DMS114 treated with DMSO at 0.1 percent for 48 hours (cell line): Measurements from ENCODE around the gene SFXN2.
A peak's percentile ranks its signal among the peaks of the same experiment; 100 is the strongest.
"Not testable (repeated sequence)": the region's sequence is repeated elsewhere in the genome, so short reads cannot be mapped to it uniquely, and the experiment has no call there.

ENCODE experiments used
- DNase-seq: peaks from one replicate; lab custom pipeline; 2025; ENCODE audit not compliant: unreplicated experiment; lab: John Stamatoyannopoulos, UW

Gene SFXN2

DNA sequence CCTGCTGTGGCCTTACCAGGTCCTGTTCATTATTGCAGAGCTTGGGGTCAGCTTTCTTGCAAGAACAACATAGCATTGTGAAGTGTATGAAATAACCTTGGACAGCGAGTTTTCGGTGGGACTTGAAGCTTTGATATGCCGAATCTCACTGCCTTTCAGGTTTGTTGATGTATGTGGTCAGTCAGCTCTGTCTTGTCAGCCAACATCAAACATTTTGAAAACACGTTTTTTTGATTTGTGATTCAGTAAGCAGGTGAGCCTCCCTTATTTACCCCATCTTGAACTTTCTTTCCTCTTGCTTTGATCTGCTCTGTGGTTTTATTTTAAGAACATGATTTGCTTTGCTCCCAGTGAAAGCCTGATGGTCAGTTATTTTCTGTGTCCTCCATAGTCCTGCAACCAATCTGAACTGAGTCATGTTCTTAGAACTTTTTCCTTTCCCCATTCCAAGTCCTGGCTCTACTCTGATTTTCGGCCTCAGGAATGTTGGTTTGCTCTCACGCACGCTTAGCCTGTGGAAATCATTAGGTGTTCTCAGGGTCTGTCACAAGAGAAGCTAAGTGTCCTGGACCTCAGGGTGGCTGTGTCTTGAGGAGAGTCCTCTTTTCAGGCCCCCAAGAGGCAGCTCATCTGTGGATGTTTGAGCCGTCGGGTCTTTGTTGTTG, 38.0 kb downstream of the SFXN2 start:
- no peak for DNase-seq

DNA sequence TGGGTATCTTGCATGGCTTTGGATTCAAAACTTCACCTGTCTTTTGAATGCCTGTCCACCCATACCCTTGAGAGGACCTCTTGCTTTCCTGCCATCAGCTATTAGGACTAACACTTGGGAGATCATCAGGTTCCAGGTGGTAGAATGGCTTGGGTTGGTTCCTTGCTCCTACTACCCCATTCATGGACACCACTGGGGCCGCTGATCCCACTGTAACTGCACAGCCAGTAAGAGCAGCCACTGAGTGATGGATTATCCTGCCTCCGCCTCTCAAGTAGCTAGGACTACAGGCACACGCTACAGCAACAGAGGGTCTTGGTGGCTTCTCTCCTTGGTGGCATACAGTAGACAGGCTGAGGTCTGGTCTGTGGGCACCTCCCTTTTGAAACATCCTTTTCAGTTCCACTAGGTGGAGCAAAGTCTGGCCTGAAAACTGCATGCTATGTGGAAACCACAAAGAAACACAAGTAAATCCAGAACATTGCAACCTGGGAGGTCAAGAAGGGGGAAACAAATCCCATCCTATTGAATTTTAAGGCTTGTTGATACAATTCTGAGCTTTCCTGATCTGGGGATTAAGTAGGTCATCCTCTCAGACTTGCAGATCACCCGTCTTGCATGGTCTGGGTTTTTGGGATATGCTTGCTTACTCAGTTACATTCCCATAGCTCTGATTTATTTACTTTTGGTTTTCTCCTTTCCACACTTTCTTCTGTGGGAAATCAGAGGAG, 38.7 kb downstream of the SFXN2 start:
- DNase-seq: peak; percentile 38

DNA sequence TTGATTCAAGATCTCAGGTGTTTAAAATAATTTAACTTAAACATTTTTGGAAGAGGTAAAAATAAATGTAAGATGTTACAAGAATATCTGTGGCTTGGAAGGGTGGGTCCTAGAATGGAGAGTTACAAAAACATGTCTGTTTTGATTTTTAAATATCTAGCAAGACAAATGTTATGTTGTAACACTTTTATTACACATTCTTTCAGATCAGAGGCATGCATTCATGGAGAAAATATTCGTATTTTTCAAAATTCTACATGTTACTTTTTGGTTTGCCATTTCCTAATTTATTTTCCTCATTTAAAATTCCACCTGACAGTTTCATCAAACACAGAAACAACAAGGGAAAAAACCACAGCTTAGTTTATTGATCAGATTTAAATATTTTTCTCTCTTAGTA, 39.3 kb downstream of the SFXN2 start:
- no peak for DNase-seq

DNA sequence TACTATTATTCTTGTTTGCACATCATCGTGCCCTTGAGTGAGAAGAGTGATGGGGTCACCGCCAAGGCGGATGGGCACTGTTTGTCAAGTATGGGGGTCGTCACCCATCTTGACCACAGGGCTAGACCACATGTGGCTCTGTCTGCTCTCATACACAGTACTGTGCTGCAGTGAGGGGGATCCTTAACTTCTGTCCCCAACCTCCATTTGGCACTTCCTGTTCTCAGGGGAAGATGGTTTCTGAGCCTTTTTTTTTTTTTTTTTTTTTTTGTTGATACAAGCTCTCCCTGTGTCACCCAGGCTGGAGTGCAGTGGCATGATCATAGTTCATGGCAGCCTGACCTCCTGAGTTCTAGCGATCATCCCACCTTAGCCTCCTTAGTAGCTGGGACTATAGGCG, 42.9 kb downstream of the SFXN2 start:
- DNase-seq: no peak

DNA sequence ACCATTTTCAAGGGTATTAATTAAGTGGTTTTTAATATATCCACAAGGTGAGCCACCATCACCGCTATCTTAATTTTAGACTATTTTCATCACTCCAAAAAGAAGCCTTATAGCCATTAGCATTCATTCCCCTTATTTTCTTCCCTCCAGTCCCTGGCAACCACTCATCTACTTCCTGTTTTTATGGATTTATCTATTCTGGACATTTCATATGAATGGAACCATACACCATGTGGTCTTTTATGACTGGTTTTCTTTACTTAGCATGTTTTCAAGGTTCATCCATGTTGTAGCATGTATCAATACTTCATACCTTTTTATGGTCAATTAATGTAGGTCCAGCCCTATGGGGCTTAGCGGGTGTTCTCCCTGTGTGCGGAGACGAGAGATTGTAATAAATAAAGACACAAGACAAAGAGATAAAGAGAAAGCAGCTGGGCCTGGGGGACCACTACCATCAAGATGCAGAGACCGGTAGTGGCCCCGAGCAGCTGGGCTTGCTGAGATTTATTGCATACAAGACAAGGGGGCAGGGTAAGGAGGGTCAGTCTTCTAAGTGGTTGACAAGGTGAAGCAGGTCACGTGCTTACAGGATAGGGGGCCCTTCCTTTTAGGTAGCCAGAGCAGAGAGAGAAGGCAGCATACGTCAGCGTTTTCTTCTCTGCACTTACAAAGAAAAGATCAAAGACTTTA, 44.0 kb downstream of the SFXN2 start:
- DNase-seq: no peak

DNA sequence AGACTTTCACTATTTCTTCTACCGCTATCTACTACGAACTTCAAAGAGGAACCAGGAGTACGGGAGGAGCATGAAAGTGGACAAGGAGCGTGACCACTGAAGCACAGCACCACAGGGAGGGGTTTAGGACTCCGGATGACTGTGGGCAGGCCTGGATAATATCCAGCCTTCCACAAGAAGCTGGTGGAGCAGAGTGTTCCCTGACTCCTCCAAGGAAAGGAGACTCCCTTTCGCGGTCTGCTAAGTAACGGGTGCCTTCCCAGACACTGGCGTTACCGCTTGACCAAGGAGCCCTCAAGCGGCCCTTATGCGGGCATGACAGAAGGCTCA, 44.5 kb downstream of the SFXN2 start:
- not testable (repeated sequence) for DNase-seq

DNA sequence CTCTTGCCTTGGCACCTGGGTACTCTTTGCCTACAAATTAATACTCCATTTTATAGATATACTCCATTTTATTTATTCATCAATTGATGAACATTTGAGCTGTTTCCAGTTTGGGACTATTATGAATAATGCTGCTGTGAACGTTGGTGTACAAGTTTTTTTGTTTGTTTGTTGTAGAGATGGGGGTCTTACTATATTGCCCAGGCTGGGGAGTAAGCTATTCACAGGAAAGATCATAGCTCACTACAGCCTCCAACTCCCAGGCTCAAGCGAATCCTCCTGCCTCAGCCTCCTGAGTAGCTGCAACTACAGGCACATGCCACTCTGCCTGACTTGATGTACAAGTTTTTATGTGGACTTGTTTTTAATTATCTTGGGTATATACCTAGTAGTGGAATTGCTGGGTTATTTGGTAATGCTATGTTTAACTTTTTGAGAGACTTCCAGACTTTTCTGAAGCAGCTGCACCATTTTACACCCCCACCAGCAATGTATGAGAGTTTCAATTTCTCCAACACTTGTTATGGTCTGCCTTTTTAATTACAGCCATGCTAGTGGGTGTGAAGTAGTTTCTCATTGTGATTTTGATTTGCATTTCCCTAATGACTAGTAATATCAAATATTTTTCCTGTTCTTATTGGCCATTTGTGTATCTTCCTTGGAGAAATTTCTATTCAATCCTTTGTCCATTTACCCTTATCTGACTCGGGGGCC, 45.2 kb downstream of the SFXN2 start:
- no peak for DNase-seq

DNA sequence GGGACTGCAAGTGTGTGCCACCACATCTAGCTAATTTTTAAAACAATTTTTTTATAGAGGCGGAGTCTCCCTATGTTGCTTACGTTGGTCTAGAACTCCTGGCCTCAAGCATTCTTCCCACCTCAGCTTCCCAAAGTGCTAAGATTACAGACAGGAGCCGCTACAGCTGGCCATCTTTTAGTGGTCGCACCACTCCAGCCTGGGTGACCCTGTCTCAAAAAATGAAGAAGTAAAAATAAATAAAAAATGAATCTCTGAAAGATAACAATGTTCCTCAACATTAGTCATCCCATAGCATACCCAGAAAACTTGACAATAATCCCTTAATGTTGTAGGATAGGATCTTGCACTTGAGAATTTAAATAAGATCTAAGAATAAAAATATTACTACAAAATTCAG, 47.5 kb downstream of the SFXN2 start:
- DNase-seq: no peak

DNA sequence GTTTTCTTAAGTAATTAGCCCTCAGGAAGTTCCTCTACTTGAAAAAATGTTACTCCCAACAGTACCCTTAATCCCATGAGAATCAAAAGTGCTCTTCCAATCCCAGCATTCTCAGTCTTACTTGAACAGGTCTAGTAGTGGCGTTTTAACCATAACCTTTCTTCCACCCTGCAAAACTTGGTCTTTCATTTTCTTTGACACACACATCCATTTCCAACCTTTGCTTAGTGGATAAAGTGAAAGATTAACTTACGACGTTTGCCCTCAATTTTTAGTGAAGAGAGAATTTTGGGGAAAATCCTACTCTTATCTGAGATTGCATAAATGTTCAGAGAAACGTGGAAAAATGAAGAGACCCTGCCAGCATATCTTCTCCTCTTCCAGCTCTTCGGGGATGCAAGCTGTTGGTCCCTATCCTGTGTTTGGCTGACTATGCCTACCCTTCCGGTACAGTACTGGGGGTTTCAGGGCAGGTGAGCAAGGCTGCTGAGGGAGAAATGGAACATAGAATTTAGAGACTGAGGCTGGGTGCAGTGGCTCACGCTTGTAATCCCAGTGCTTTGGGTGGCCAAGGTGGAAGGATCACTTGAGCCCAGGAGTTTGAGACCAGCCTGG, 48.1 kb downstream of the SFXN2 start:
- no peak for DNase-seq

DNA sequence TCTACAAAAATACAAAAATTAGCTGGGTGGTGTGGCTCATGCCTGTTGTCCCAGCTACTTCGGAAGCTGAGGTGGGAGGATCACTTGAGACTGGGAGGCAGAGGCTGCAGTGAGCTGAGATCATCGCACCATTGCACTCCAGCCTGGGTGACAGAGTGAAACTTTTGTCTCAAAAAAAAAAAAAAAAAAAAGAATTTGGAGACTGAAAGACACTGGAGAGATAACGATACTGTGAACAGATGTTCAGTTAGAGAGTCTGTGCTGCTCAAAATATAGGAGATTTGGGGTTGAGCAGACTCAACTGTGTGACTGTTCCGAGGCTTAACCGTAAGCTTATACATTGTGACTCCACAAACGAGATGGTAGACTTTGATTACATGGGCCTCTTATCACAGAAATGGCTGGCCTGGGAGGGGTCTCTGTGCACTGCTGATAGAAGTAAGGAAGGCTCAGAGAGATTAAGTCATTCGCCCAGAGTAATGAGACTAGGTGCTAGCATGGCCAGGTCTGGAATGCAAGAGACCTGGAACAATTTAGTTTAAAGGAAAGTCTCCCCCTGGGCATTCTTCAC, 48.7 kb downstream of the SFXN2 start:
- no peak for DNase-seq

DNA sequence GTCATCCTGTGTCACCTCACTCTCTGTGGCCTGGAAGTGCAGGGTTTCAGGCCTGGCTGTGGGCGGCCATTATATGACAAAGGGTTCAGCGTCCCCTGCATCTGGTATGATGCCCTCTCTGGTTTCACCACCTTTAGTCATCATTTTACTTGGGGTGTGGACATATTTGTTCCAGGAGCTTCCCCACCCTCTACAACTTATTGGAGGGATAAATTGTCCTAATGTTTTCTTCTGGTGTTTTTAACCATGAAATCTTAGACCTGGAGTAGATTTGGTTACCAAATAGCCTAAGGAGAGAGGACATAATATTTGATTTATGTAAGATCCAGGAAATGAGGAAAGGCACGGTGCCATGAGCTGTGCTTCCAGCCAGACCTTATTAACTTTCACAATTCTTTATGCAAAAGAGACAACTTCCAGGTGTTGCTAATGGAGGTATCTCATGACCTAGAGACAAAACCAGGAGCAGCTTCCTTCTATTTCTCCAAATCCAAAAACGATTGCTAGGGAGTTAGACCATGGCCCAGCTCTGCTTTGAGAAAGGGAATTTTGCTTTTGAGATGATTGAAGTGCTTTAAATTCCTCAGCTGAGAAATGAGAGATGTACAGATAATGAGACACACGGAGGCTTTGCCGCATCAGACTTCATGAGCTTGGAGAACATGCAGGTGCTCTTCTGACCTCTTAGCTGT, 50.2 kb downstream of the SFXN2 start:
- no peak for DNase-seq

DNA sequence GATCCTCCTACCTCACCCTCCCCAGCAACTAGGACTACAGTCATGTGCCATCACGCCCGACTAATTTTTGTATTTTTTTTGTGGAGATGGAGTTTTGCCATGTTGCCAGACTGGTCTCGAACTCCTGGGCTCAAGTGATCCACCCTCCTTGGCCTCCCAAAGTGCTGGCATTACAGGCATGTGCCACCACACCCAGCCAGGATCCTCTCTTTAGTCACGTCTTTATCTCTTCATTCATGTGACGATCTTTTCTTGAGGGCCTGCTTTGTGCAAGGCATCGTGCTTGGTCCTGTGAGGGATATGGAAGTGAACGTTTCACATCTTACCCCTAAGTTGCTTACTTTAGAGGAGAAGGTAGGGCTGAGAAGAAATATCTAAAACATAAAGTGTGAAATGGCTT, 50.9 kb downstream of the SFXN2 start:
- no peak for DNase-seq

DNA sequence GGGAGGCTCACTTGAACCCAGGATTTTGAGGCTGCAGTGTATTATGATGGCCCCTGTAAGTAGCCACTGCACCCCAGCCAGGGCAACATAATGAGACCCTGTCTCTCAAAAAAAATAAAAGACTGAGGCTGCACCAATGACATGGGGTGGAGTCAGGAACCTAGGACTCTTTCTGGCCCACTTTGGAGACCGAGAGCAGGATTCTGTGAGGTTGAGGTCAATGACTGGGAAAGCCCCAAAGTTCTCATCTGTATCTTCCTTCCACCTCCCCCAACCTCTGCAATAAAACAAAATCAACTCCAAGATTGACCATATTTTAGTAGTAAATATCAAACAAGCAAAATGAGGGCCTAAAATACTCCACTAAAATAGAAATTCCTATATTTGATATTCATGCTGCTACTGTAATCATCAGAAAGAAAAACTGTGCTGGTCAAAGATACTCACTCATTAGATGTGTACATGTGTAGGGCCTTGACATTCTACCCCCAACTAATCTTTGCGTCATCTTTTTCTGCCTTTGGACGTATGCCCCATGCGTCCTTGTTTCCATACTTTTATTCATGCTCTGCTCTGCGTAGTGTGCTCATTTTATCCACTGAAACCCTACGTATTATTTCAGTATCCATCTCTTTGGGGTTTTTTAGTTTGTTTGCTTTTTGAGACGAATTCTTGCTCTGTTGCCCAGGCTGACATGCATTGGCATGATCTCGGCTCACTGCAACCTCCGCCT, 53.2 kb downstream of the SFXN2 start:
- no peak for DNase-seq

DNA sequence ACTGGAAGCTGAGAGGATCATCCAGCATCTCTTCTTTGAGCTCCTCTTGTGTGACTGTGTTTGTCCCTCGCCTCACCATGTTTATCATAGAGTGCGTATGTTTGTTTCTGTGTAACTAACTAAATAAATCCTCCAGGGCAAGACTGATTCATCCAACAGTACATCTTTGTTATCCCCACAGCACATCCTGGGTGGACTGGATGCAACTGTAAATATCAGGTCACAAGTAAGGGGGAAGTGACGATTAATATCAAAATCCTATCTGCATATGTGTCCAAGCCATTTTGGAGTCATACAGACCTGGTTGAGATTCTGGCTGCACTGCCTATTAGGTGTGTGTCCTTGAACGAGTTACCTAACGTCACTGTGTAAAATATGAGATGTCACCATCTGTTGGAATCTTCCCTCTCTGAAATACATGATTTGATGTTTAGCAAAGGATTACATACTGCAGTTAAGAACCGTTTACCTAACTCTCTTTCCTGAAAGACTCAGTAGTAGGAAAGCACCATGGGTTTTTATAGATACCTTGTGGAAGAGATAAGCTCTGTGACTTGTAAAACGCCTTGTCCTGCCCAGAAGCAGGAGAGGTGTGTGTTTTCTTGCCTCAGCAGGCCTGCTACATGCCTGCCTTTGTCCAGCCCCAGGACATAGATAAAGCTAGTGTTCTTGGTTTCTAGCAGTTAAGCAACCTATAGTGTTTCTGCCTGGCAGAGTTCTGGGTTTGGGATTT, 55.1 kb downstream of the SFXN2 start:
- no peak for DNase-seq

DNA sequence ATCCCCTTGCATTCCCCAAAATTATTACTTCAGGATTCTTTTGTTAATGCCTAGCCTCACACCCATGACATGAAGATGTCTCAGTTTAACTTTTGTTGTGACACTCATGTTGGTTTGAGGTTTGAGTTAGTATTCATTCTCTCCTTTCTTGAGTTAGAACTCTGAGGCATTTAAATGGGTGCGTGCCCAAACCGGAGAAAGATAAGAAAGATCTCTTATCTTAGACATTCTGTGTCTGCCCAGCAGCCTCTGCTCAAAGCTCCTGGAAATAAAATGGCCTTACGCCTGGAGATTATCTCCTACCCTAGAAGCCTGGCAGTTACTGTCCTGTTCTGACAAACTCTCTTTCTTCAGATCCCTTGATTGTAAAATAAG, 55.7 kb downstream of the SFXN2 start:
- no peak for DNase-seq

DNA sequence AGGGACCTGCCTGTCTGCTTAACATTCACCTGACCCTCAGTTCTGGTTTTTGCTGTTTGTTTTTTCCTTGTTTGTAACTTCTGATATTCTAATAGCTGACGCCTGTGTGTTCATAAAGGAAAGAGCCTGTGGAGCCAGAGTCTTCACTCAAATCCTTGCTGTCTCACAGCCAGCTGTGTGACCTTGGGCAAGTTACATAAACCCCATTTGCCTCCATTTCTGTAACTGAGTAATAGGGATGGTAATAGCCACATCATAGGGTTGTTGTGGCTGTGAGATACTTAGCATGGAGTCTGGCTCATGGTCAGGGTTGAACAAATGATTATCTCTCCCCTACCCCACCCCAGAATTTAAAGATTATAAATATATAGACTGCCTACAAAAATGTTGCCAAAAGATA, 56.4 kb downstream of the SFXN2 start:
- DNase-seq: no peak

DNA sequence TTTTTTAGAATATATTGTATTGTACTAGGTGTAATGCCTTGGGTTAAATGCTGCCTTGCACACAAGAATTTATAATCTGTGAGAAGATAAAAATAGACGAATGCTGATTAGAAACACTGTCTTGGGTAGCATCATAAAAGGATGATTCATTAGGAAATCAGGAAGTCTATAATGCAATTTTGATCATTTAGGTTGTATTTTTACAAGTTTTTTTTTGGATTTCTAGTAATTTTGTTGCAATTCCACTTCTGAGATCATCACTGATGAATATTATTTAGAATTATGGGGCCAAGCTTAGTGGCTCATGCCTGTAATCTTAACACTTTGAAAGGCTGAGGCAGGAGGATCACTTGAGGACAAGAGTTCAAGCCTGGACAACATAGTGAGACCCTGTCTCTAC, 58.9 kb downstream of the SFXN2 start:
- no peak for DNase-seq

DNA sequence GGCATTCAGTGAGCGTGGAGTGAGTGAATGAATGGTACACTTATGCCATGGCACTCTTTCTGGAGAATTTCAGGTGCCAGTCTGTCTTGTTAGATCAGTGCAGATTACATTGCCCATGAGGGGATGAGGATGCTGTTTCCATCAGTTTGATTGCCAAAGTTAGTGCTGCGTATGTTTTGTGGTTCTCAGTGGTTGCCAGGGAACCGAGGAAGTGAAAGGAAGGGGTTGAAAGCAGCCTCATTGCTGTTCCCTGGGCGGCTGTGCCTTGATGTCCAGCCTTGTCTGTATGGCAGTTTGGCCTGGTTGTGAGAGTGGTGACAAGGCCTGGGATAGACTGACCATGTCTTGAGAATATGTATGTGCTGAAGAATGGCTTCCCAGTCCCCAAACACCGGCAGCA, 59.5 kb downstream of the SFXN2 start:
- DNase-seq: no peak
